NCI-H1105 (cell line): ENCODE data around the gene CYP27B1.

Experiments used
- DNase-seq: peaks from one replicate; lab custom pipeline; 2025; lab: John Stamatoyannopoulos, UW

CYP27B1 gene

GRCh38 chr12:57766464-57767304 lies at the start of gene CYP27B1:
TSS of gene CYP27B1 (minus strand) at chr12:57767078. CDS start at chr12:57767041, 37 bp downstream.
- no peak for DNase-seq

GRCh38 chr12:57816001-57816854 lies 49.4 kb upstream of the CYP27B1 start:
- DNase-seq = no peak

GRCh38 chr12:57815177-57816000 lies 48.5 kb upstream of the CYP27B1 start:
- DNase-seq = peak; percentile 56

GRCh38 chr12:57813971-57814772 lies 47.3 kb upstream of the CYP27B1 start:
- no peak for DNase-seq

GRCh38 chr12:57813111-57813970 lies 46.5 kb upstream of the CYP27B1 start:
- DNase-seq = no peak

- DNase-seq = no peak
Observed at GRCh38 chr12:57811028-57811755, 44.3 kb upstream of the CYP27B1 start.

- DNase-seq = no peak
Observed at GRCh38 chr12:57810450-57810849, 43.6 kb upstream of the CYP27B1 start.

- DNase-seq = no peak
Observed at GRCh38 chr12:57809425-57809824, 42.5 kb upstream of the CYP27B1 start.

- no peak for DNase-seq
Observed at GRCh38 chr12:57808351-57808750, 41.5 kb upstream of the CYP27B1 start.

GRCh38 chr12:57807285-57807684 lies 40.4 kb upstream of the CYP27B1 start:
- no peak for DNase-seq

GRCh38 chr12:57806677-57807076 lies 39.8 kb upstream of the CYP27B1 start:
- DNase-seq = no peak

- peak; percentile 2 for DNase-seq
Observed at GRCh38 chr12:57803319-57803893, 36.5 kb upstream of the CYP27B1 start.

- no peak for DNase-seq
Observed at GRCh38 chr12:57802607-57803006, 35.7 kb upstream of the CYP27B1 start.

GRCh38 chr12:57800965-57801364 lies 34.1 kb upstream of the CYP27B1 start:
- DNase-seq = no peak

- no peak for DNase-seq
Observed at GRCh38 chr12:57797933-57798332, 31.1 kb upstream of the CYP27B1 start.

GRCh38 chr12:57796996-57797395 lies 30.1 kb upstream of the CYP27B1 start:
- no peak for DNase-seq

- no peak for DNase-seq
Observed at GRCh38 chr12:57795354-57795753, 28.5 kb upstream of the CYP27B1 start.

GRCh38 chr12:57793920-57794319 lies 27.0 kb upstream of the CYP27B1 start:
- DNase-seq = no peak

- no peak for DNase-seq
Observed at GRCh38 chr12:57783861-57784260, 17.0 kb upstream of the CYP27B1 start.
